HG03457 (cell line): ENCODE results near the gene ZNF208.
"Not testable (repeated sequence)": the region's sequence is repeated elsewhere in the genome, so short reads cannot be mapped to it uniquely, and the experiment has no call there.

Experiments
- ATAC-seq: cut with Tn5 transposase; IDR thresholded peaks from one replicate; pipeline ENCODE4 v1.9.1; 2021; ENCODE audit warnings: moderate number of reproducible peaks; ENCODE audit not compliant: unreplicated experiment

The ZNF208 gene

GRCh38 chr19:22010437-22011143 lies at the start of gene ZNF208:
Gene ZNF208 (minus strand): TSS chr19:22010943. CDS start chr19:22010794, 149 bp downstream.
- ATAC-seq: not testable (repeated sequence)

GRCh38 chr19:22052644-22053013 lies 41.9 kb upstream of the ZNF208 start:
- ATAC-seq: no peak

GRCh38 chr19:22041151-22041550 lies 30.4 kb upstream of the ZNF208 start:
- ATAC-seq: not testable (repeated sequence)

- ATAC-seq: no peak
Measured at GRCh38 chr19:22030680-22031079, 19.9 kb upstream of the ZNF208 start.

GRCh38 chr19:22026687-22027086 lies 15.9 kb upstream of the ZNF208 start:
- no peak for ATAC-seq

GRCh38 chr19:22025539-22025938 lies 14.8 kb upstream of the ZNF208 start:
- ATAC-seq: not testable (repeated sequence)

GRCh38 chr19:21970466-21970865 lies 40.3 kb downstream of the ZNF208 start:
- no peak for ATAC-seq

- no peak for ATAC-seq
Measured at GRCh38 chr19:21947775-21948174, 63.0 kb downstream of the ZNF208 start.

GRCh38 chr19:21940684-21941083 lies 70.1 kb downstream of the ZNF208 start:
- ATAC-seq: no peak

- no peak for ATAC-seq
Measured at GRCh38 chr19:21934593-21934992, 76.2 kb downstream of the ZNF208 start.

GRCh38 chr19:21934131-21934530 lies 76.6 kb downstream of the ZNF208 start:
- ATAC-seq: no peak

GRCh38 chr19:21922276-21922675 lies 88.5 kb downstream of the ZNF208 start:
- no peak for ATAC-seq

GRCh38 chr19:21921691-21922180 lies 89.0 kb downstream of the ZNF208 start:
- no peak for ATAC-seq

GRCh38 chr19:21915411-21915810 lies 95.3 kb downstream of the ZNF208 start:
- ATAC-seq: no peak

- no peak for ATAC-seq
Measured at GRCh38 chr19:21912654-21913053, 98.1 kb downstream of the ZNF208 start.

- ATAC-seq: no peak
Measured at GRCh38 chr19:21910318-21910717, 100.4 kb downstream of the ZNF208 start.

GRCh38 chr19:21908066-21908465 lies 102.7 kb downstream of the ZNF208 start:
- ATAC-seq: no peak

- no peak for ATAC-seq
Measured at GRCh38 chr19:21907516-21907915, 103.2 kb downstream of the ZNF208 start.

GRCh38 chr19:21902571-21902970 lies 108.2 kb downstream of the ZNF208 start:
- ATAC-seq: no peak

- no peak for ATAC-seq
Measured at GRCh38 chr19:21901861-21902260, 108.9 kb downstream of the ZNF208 start.

GRCh38 chr19:21900401-21900800 lies 110.3 kb downstream of the ZNF208 start:
- ATAC-seq: no peak

GRCh38 chr19:21891086-21891485 lies 119.7 kb downstream of the ZNF208 start:
- no peak for ATAC-seq

GRCh38 chr19:21890017-21890416 lies 120.7 kb downstream of the ZNF208 start:
- not testable (repeated sequence) for ATAC-seq
